22Rv1 (cell line): ENCODE data around the gene MRTFB.

Experiments
- ZFX ChIP-seq: fragments of 450-650 bp; IDR thresholded peaks from 2 replicates; pipeline ENCODE4 v1.6.1; 2017; ENCODE audit warnings: antibody characterized with exemption, borderline replicate concordance
- TF ChIP-seq, protein P1 (sequence below): fragments of 450-650 bp; IDR thresholded peaks from 2 replicates; pipeline ENCODE4 v1.5.1; 2017; ENCODE audit warnings: mild to moderate bottlenecking

DNA sequence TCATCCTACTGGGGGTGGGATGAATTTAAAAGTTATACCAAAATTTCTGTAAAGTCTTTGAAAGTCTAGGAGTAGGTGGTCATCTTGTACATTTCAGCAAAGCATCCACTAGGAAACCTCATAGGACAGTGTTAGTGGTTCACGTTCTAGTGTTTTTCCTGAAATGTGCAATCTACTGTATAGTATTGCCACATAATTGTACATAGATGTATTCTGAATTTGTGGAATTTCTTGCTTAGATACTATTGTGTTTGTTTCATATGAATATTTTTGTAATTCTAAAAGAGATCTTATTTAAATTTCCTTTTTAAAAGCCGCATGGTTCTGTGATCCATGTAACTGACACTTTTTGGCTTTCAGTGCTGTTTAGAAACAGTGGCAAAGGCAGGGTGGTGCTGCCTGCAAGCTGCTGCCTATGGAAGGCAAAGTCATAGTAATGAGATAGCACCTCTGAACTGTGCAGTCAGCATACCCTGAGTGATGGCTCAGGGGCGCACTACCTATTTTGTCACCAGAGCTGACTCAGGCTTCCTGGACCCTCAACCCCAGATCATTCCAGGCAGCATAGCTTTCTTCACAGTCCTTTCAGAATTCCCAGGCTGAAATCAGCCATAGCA lies 193.3 kb downstream of the MRTFB start:
- TF ChIP-seq, protein P1, sequence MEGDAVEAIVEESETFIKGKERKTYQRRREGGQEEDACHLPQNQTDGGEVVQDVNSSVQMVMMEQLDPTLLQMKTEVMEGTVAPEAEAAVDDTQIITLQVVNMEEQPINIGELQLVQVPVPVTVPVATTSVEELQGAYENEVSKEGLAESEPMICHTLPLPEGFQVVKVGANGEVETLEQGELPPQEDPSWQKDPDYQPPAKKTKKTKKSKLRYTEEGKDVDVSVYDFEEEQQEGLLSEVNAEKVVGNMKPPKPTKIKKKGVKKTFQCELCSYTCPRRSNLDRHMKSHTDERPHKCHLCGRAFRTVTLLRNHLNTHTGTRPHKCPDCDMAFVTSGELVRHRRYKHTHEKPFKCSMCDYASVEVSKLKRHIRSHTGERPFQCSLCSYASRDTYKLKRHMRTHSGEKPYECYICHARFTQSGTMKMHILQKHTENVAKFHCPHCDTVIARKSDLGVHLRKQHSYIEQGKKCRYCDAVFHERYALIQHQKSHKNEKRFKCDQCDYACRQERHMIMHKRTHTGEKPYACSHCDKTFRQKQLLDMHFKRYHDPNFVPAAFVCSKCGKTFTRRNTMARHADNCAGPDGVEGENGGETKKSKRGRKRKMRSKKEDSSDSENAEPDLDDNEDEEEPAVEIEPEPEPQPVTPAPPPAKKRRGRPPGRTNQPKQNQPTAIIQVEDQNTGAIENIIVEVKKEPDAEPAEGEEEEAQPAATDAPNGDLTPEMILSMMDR: no peak
- TF ChIP-seq ZFX: no peak
